ENCODE results near the gene MAPK10. TPM values are rescaled to one million over a fixed set of nuclear protein-coding genes. Genes with fewer than 3 reads are reported as not detected.

MAPK10 gene
- total RNA-seq, 2 donors from 2014 or later: 49.7 to 64.9 TPM

GRCh38 chr4:86393749-86394148 lies 33.9 kb upstream of the MAPK10 start:
- 92% methylated on average over 4 of the region's 4 CpGs for WGBS
- intact Hi-C loops (cut with DNase I): no loop called here
- TF ChIP-seq POLR2A (IDR thresholded peaks at IDR 0.05) (no peak), CTCF (IDR thresholded peaks at IDR 0.05) (no peak), POLR2AphosphoS5 (IDR thresholded peaks at IDR 0.05) (no peak)

GRCh38 chr4:86389664-86390063 lies 29.8 kb upstream of the MAPK10 start:
- Histone ChIP-seq H3K27ac (no peak overlapping the region), H3K36me3 (no peaks in the 10 kb centered on the region), H3K4me3 (no peak overlapping the region), H3K9me3 (no peaks in the 10 kb centered on the region), H3K4me1 (replicated peaks) (peaks cover 3% of the 10 kb centered on the region), H3K27me3 (replicated peaks; ENCODE audit: insufficient read depth) (no peaks in the 10 kb centered on the region)
- 88% methylated on average over 1 of the region's 1 CpG for WGBS
- TF ChIP-seq POLR2A (IDR thresholded peaks at IDR 0.05): no peak
- TF ChIP-seq POLR2AphosphoS5 (IDR thresholded peaks at IDR 0.05): no peak
- TF ChIP-seq CTCF (IDR thresholded peaks at IDR 0.05): no peak
- no peak for DNase-seq (ENCODE audit: low spot score)
- intact Hi-C loops (cut with DNase I): no loop called here

More at GRCh38 chr4:86393749-86394148, 33.9 kb upstream of the MAPK10 start:
- Histone ChIP-seq H3K27me3 (replicated peaks; ENCODE audit: insufficient read depth) (no peaks in the 10 kb centered on the region), H3K36me3 (no peaks in the 10 kb centered on the region), H3K4me1 (replicated peaks) (no peaks in the 10 kb centered on the region), H3K27ac (no peak overlapping the region), H3K9me3 (no peaks in the 10 kb centered on the region), H3K4me3 (no peak overlapping the region)
- DNase-seq (ENCODE audit: low spot score): no peak

GRCh38 chr4:86388252-86388651 lies 28.4 kb upstream of the MAPK10 start:
- H3K27ac ChIP-seq: no peak overlapping the region
- TF ChIP-seq POLR2A (IDR thresholded peaks at IDR 0.05) (no peak), CTCF (IDR thresholded peaks at IDR 0.05) (no peak), POLR2AphosphoS5 (IDR thresholded peaks at IDR 0.05) (no peak)
- DNase-seq (ENCODE audit: low spot score): no peak
- 71% methylated on average over 1 of the region's 1 CpG for WGBS
- no peaks in the 10 kb centered on the region for H3K9me3 ChIP-seq
- H3K27me3 ChIP-seq (replicated peaks; ENCODE audit: insufficient read depth): no peaks in the 10 kb centered on the region
- intact Hi-C loops (cut with DNase I): no loop called here
- H3K4me3 ChIP-seq: no peak overlapping the region
- H3K36me3 ChIP-seq: no peaks in the 10 kb centered on the region
- H3K4me1 ChIP-seq (replicated peaks): peaks cover 5% of the 10 kb centered on the region

- no peaks in the 10 kb centered on the region for H3K36me3 ChIP-seq
- intact Hi-C loops (cut with DNase I): no loop called here
- no peak for DNase-seq (ENCODE audit: low spot score)
- H3K9me3 ChIP-seq: no peaks in the 10 kb centered on the region
- 76% methylated on average over 6 of the region's 6 CpGs for WGBS
- H3K27me3 ChIP-seq (replicated peaks; ENCODE audit: insufficient read depth): no peaks in the 10 kb centered on the region
- no peak overlapping the region for H3K27ac ChIP-seq
- H3K4me1 ChIP-seq (replicated peaks): peaks cover 5% of the 10 kb centered on the region
- no peak for TF ChIP-seq CTCF (IDR thresholded peaks at IDR 0.05)
- no peak for TF ChIP-seq POLR2A (IDR thresholded peaks at IDR 0.05)
- no peak for TF ChIP-seq POLR2AphosphoS5 (IDR thresholded peaks at IDR 0.05)
- H3K4me3 ChIP-seq: no peak overlapping the region
Measured at GRCh38 chr4:86386817-86387415, 27.1 kb upstream of the MAPK10 start.

- H3K9me3 ChIP-seq: no peaks in the 10 kb centered on the region
- no peaks in the 10 kb centered on the region for H3K36me3 ChIP-seq
- 94% methylated on average over 5 of the region's 5 CpGs for WGBS
- intact Hi-C loops (cut with DNase I): no loop called here
- H3K4me1 ChIP-seq (replicated peaks): peaks cover 5% of the 10 kb centered on the region
- no peak for TF ChIP-seq POLR2AphosphoS5 (IDR thresholded peaks at IDR 0.05)
- no peak for TF ChIP-seq POLR2A (IDR thresholded peaks at IDR 0.05)
- no peak for TF ChIP-seq CTCF (IDR thresholded peaks at IDR 0.05)
- no peaks in the 10 kb centered on the region for H3K27me3 ChIP-seq (replicated peaks; ENCODE audit: insufficient read depth)
- no peak overlapping the region for H3K27ac ChIP-seq
- no peak for DNase-seq (ENCODE audit: low spot score)
- H3K4me3 ChIP-seq: no peak overlapping the region
Measured at GRCh38 chr4:86386201-86386600, 26.3 kb upstream of the MAPK10 start.

All from prostate gland (tissue), 2 donors.